ENCODE measurements around the gene HK3.

HK3 gene

GRCh38 chr5:176847148-176847547 is 52.0 kb downstream of the HK3 start:
- no peak for DNase-seq

- DNase-seq: no peak
Observed at GRCh38 chr5:176846335-176847140, 52.6 kb downstream of the HK3 start.

GRCh38 chr5:176845392-176845713 is 53.8 kb downstream of the HK3 start:
- DNase-seq: no peak

- DNase-seq: no peak
Observed at GRCh38 chr5:176844706-176845391, 54.3 kb downstream of the HK3 start.

- DNase-seq: no peak
Observed at GRCh38 chr5:176844281-176844680, 54.9 kb downstream of the HK3 start.

- no peak for DNase-seq
Observed at GRCh38 chr5:176843673-176844072, 55.5 kb downstream of the HK3 start.

GRCh38 chr5:176837707-176838115 is 61.4 kb downstream of the HK3 start:
- peak; percentile 37 to 64 (median 55) for DNase-seq

- DNase-seq: no peak
Observed at GRCh38 chr5:176836811-176837706, 62.1 kb downstream of the HK3 start.

- DNase-seq: no peak
Observed at GRCh38 chr5:176835918-176836317, 63.2 kb downstream of the HK3 start.

GRCh38 chr5:176833286-176833685 is 65.9 kb downstream of the HK3 start:
- DNase-seq: no peak

GRCh38 chr5:176832162-176832561 is 67.0 kb downstream of the HK3 start:
- no peak for DNase-seq

GRCh38 chr5:176831425-176831824 is 67.7 kb downstream of the HK3 start:
- DNase-seq: no peak

GRCh38 chr5:176830995-176831423 is 68.1 kb downstream of the HK3 start:
- no peak for DNase-seq
